SU-DHL-6 (cell line): ENCODE measurements around the gene BCL10.

Source experiments
- H2AFZ ChIP-seq: fragments of 200-600 bp; sonication (generic); 2 replicates; pipeline ENCODE4 v1.6.1; 2014; ENCODE audit warnings: low read depth, mild to moderate bottlenecking, moderate library complexity, mixed read lengths, antibody characterized with exemption, low read length; ENCODE audit not compliant: severe bottlenecking
- H3F3A ChIP-seq: fragments of 200-600 bp; shearing (Covaris generic); 2 replicates; pipeline ENCODE4 v1.6.0; 2016; ENCODE audit warnings: antibody characterized with exemption, mild to moderate bottlenecking; ENCODE audit not compliant: insufficient read depth
- H3K27ac ChIP-seq: fragments of 200-600 bp; sonication (generic); 2 replicates; pipeline ENCODE4 v1.5.1; 2016; ENCODE audit warnings: low read depth, mild to moderate bottlenecking, low read length, moderate library complexity, mixed read lengths
- H3K27me3 ChIP-seq: fragments of 200-600 bp; sonication (generic), shearing (Covaris generic); 2 replicates; pipeline ENCODE4 v1.6.0; 2014; ENCODE audit warnings: mild to moderate bottlenecking, low read length
- H3K36me3 ChIP-seq: fragments of 200-600 bp; sonication (generic); 2 replicates; pipeline ENCODE4 v1.6.1; 2014; ENCODE audit warnings: mild to moderate bottlenecking, low read length, mixed read lengths
- H3K4me2 ChIP-seq: fragments of 300-600, 200-600 bp; shearing (Covaris generic), sonication (generic); 2 replicates; pipeline ENCODE4 v1.6.0; 2014; ENCODE audit warnings: low read length, low read depth, mild to moderate bottlenecking; ENCODE audit not compliant: poor library complexity, severe bottlenecking
- H3K4me3 ChIP-seq: fragments of 200-600 bp; sonication (generic); 2 replicates; pipeline ENCODE4 v1.5.1; 2014; ENCODE audit warnings: antibody characterized with exemption, low read length, mild to moderate bottlenecking, mixed read lengths; ENCODE audit not compliant: insufficient read depth, poor library complexity, severe bottlenecking
- H3K79me2 ChIP-seq: fragments of 200-600 bp; sonication (generic); 2 replicates; pipeline ENCODE4 v1.6.1; 2014; ENCODE audit warnings: mild to moderate bottlenecking, low read length, moderate library complexity; ENCODE audit not compliant: insufficient read depth
- H3K9ac ChIP-seq: fragments of 200-600 bp; sonication (generic); 2 replicates; pipeline ENCODE4 v1.7.0; 2014; ENCODE audit warnings: mild to moderate bottlenecking, low read length
- H3K9me2 ChIP-seq: fragments of 200-600 bp; sonication (generic); replicated peaks from 2 replicates; pipeline ENCODE4 v1.6.1; 2014; ENCODE audit warnings: low read length; ENCODE audit not compliant: insufficient read depth
- H3K9me3 ChIP-seq: fragments of 200-600 bp; sonication (generic); 2 replicates; pipeline ENCODE4 v1.6.1; 2014; ENCODE audit warnings: low read length, mixed read lengths; ENCODE audit not compliant: insufficient read depth
- H4K20me1 ChIP-seq: fragments of 200-600 bp; sonication (generic); 2 replicates; pipeline ENCODE4 v1.6.1; 2014; ENCODE audit warnings: low read depth, mild to moderate bottlenecking, antibody characterized with exemption, low read length, moderate library complexity, mixed read lengths
- CTCF ChIP-seq: fragments of 200-600 bp; sonication (generic); IDR thresholded peaks from one replicate; pipeline ENCODE4 v1.5.1; 2017; ENCODE audit warnings: antibody characterized with exemption, mild to moderate bottlenecking, low read length, moderate library complexity; ENCODE audit not compliant: insufficient read depth, poor library complexity, severe bottlenecking
- EZH2phosphoT487 ChIP-seq: fragments of 200-600 bp; sonication (generic), shearing (Covaris generic); conservative IDR thresholded peaks from 2 replicates; pipeline ENCODE4 v1.6.1; 2018; ENCODE audit warnings: mild to moderate bottlenecking, antibody characterized with exemption, low read length, moderate library complexity, mixed read lengths

BCL10 gene

GRCh38 chr1:85240643-85241042 is 35.8 kb downstream of the BCL10 start:
- no peak overlapping the region for H3K27ac ChIP-seq
- peak overlapping the region; percentile 77 for H2AFZ ChIP-seq
- H3K9ac ChIP-seq, result no peak overlapping the region

GRCh38 chr1:85240174-85240601 is 36.2 kb downstream of the BCL10 start:
- H3K79me2 ChIP-seq, result no peaks in the 10 kb centered on the region
- H3K4me3 ChIP-seq, result no peak overlapping the region
- H3F3A ChIP-seq, result no peaks in the 10 kb centered on the region
- H3K4me2 ChIP-seq, result no peak overlapping the region
- no peaks in the 10 kb centered on the region for H4K20me1 ChIP-seq
- no peak overlapping the region for H3K27ac ChIP-seq
- H2AFZ ChIP-seq, result peak overlapping the region; percentile 77
- H3K9me2 ChIP-seq, result no peaks in the 10 kb centered on the region
- H3K9me3 ChIP-seq, result no peaks in the 10 kb centered on the region
- no peak for TF ChIP-seq EZH2phosphoT487
- peak; percentile 16 for TF ChIP-seq CTCF
- H3K27me3 ChIP-seq, result no peaks in the 10 kb centered on the region
- H3K9ac ChIP-seq, result no peak overlapping the region
- H3K36me3 ChIP-seq, result no peaks in the 10 kb centered on the region

More at GRCh38 chr1:85240643-85241042, 35.8 kb downstream of the BCL10 start:
- no peaks in the 10 kb centered on the region for H3K27me3 ChIP-seq
- H4K20me1 ChIP-seq, result no peaks in the 10 kb centered on the region
- no peaks in the 10 kb centered on the region for H3K9me2 ChIP-seq
- no peak overlapping the region for H3K4me3 ChIP-seq
- H3K4me2 ChIP-seq, result no peak overlapping the region
- H3K79me2 ChIP-seq, result no peaks in the 10 kb centered on the region
- H3K9me3 ChIP-seq, result no peaks in the 10 kb centered on the region
- TF ChIP-seq CTCF (no peak), EZH2phosphoT487 (no peak)
- no peaks in the 10 kb centered on the region for H3K36me3 ChIP-seq
- no peaks in the 10 kb centered on the region for H3F3A ChIP-seq

- Histone ChIP-seq H3K9me3 (no peaks in the 10 kb centered on the region), H3K9me2 (no peaks in the 10 kb centered on the region), H3K36me3 (no peaks in the 10 kb centered on the region), H3K27me3 (no peaks in the 10 kb centered on the region), H3K79me2 (no peaks in the 10 kb centered on the region), H3K4me3 (no peak overlapping the region), H3K27ac (no peak overlapping the region), H2AFZ (no peak overlapping the region), H3K4me2 (no peak overlapping the region), H3K9ac (no peak overlapping the region), H3F3A (no peaks in the 10 kb centered on the region), H4K20me1 (no peaks in the 10 kb centered on the region)
- no peak for TF ChIP-seq EZH2phosphoT487
- TF ChIP-seq CTCF, result no peak
Observed at GRCh38 chr1:85237613-85238012, 38.8 kb downstream of the BCL10 start.
